Activated CD8-positive, alpha-beta memory T cell treated with anti-CD3 and anti-CD28 coated beads, Interleukin-2, amount 10 ng/mL, durations not matched to agents 7 days and 5 days (primary cell): ENCODE results near the gene GEMIN2. TPM values are rescaled to one million over a fixed set of nuclear protein-coding genes. Genes with fewer than 3 reads are reported as not detected.
"Not testable (repeated sequence)": the region's sequence is repeated elsewhere in the genome, so short reads cannot be mapped to it uniquely, and the experiment has no call there.

ENCODE experiments used
- ATAC-seq: fragments of 150-1000 bp; cut with Tn5 transposase; one replicate; pipeline ENCODE4 v1.10.0; 2021; ENCODE audit warnings: moderate library complexity
- CTCF ChIA-PET: fragments of 350-600 bp; sonication (Branson Sonifier 250); formaldehyde crosslinking; loops from one replicate; lab custom pipeline; 2021; ENCODE audit warnings: antibody characterized with exemption; lab: Charles Lee
- DNase-seq: peaks from one replicate; pipeline ENCODE4 v3.0.0-alpha.2; 2020
- H3K27ac Mint-ChIP-seq: one replicate; pipeline ENCODE4 v1.8.0; 2021; ENCODE audit warnings: mild to moderate bottlenecking, mixed read lengths
- H3K27me3 Mint-ChIP-seq: one replicate; pipeline ENCODE4 v1.8.0; 2021; ENCODE audit warnings: mixed read lengths
- H3K36me3 Mint-ChIP-seq: one replicate; pipeline ENCODE4 v1.8.0; 2021; ENCODE audit warnings: mild to moderate bottlenecking, mixed read lengths
- H3K4me1 Mint-ChIP-seq: one replicate; pipeline ENCODE4 v1.8.0; 2021; ENCODE audit warnings: mixed read lengths
- H3K4me3 Mint-ChIP-seq: one replicate; pipeline ENCODE4 v1.8.0; 2021; ENCODE audit warnings: mild to moderate bottlenecking, moderate library complexity, mixed read lengths
- H3K9me3 Mint-ChIP-seq: one replicate; pipeline ENCODE4 v1.8.0; 2022; ENCODE audit warnings: low read depth, mixed read lengths
- total RNA-seq, 2 experiments: library from RNA; stranded (reverse); gene quantifications; one replicate each; pipeline ENCODE4 v1.2.3, GENCODE V29; 2021

GEMIN2 gene
- total RNA-seq, 2 experiments from 2014 or later, result 22.5 to 26.3 TPM

GRCh38 chr14:39099748-39100147, 14.4 kb upstream of the GEMIN2 start:
- no peaks in the 10 kb centered on the region for H3K27me3 Mint-ChIP-seq
- H3K4me3 Mint-ChIP-seq, result no peak overlapping the region
- peaks cover 18% of the 10 kb centered on the region for H3K36me3 Mint-ChIP-seq
- H3K9me3 Mint-ChIP-seq, result no peaks in the 10 kb centered on the region
- no peak for DNase-seq
- CTCF ChIA-PET, result no interaction called here
- peaks cover 49% of the 10 kb centered on the region for H3K4me1 Mint-ChIP-seq
- ATAC-seq, result no peak
- peak overlapping the region; percentile 4 for H3K27ac Mint-ChIP-seq

- DNase-seq (no peak), ATAC-seq (peak; percentile 37)
- peaks cover 8% of the 10 kb centered on the region for H3K36me3 Mint-ChIP-seq
- H3K27me3 Mint-ChIP-seq, result no peaks in the 10 kb centered on the region
- peak overlapping the region; percentile 94 for H3K4me3 Mint-ChIP-seq
- peaks cover 48% of the 10 kb centered on the region for H3K4me1 Mint-ChIP-seq
- no peaks in the 10 kb centered on the region for H3K9me3 Mint-ChIP-seq
- CTCF ChIA-PET, result interaction anchor here (1.3 to 3.3 kb wide), 7 partner anchors 11 to 332 kb away, joined by 3 to 10 read pairs (median 5); partner anchors contain the start of genes FBXO33, GEMIN2 and TRAPPC6B
- H3K27ac Mint-ChIP-seq, result peak overlapping the region; percentile 91
Observed at GRCh38 chr14:39102265-39102968, 11.7 kb upstream of the GEMIN2 start.

GRCh38 chr14:39102969-39103957, 10.9 kb upstream of the GEMIN2 start, which contains the start of gene SEC23A:
Gene SEC23A, minus strand, starts transcription at chr14:39103235. Its CDS starts 7,117 bp downstream, at chr14:39096118.
- peak; percentile 97 for ATAC-seq
- Mint-ChIP-seq H3K36me3 (peaks cover 6% of the 10 kb centered on the region), H3K4me3 (peak within 1 kb of the TSS; percentile 94), H3K27me3 (no peaks in the 10 kb centered on the region), H3K9me3 (no peaks in the 10 kb centered on the region), H3K27ac (peak within 1 kb of the TSS; percentile 91), H3K4me1 (peaks cover 47% of the 10 kb centered on the region)
- DNase-seq, result peak; percentile 91
- CTCF ChIA-PET, result interaction anchor here (1.5 to 3.3 kb wide), 6 partner anchors 11 to 331 kb away, joined by 4 to 10 read pairs (median 6); partner anchors contain the start of genes GEMIN2 and TRAPPC6B

GRCh38 chr14:39104078-39104801, 9.9 kb upstream of the GEMIN2 start:
- not testable (repeated sequence) for DNase-seq
- H3K4me1 Mint-ChIP-seq, result peaks cover 49% of the 10 kb centered on the region

GRCh38 chr14:39107591-39107996, 6.5 kb upstream of the GEMIN2 start:
- no peak overlapping the region for H3K27ac Mint-ChIP-seq
- H3K9me3 Mint-ChIP-seq, result no peaks in the 10 kb centered on the region
- no peak for DNase-seq
- CTCF ChIA-PET, result interaction anchor here (0.7 to 1.6 kb wide), 8 partner anchors 8 to 261 kb away, joined by 3 to 5 read pairs (median 4); partner anchors contain the start of gene TRAPPC6B
- H3K27me3 Mint-ChIP-seq, result no peaks in the 10 kb centered on the region
- H3K4me3 Mint-ChIP-seq, result no peak overlapping the region
- H3K4me1 Mint-ChIP-seq, result peaks cover 29% of the 10 kb centered on the region
- H3K36me3 Mint-ChIP-seq, result peaks cover 3% of the 10 kb centered on the region
- ATAC-seq, result no peak

More at GRCh38 chr14:39104078-39104801, 9.9 kb upstream of the GEMIN2 start:
- H3K27ac Mint-ChIP-seq, result peak overlapping the region; percentile 91
- not testable (repeated sequence) for ATAC-seq, H3K36me3 Mint-ChIP-seq, H3K27me3 Mint-ChIP-seq, H3K9me3 Mint-ChIP-seq
- H3K4me3 Mint-ChIP-seq, result peak overlapping the region; percentile 94
- CTCF ChIA-PET, result interaction anchor here (1.2 to 3.3 kb wide), 5 partner anchors 10 to 330 kb away, joined by 4 to 10 read pairs (median 5); partner anchors contain the start of genes GEMIN2 and TRAPPC6B

GRCh38 chr14:39108791-39109190, 5.3 kb upstream of the GEMIN2 start:
- DNase-seq, result no peak
- no peaks in the 10 kb centered on the region for H3K9me3 Mint-ChIP-seq
- ATAC-seq, result no peak
- CTCF ChIA-PET, result no interaction called here
- H3K4me1 Mint-ChIP-seq, result peaks cover 33% of the 10 kb centered on the region
- peaks cover under 1% of the 10 kb centered on the region for H3K36me3 Mint-ChIP-seq
- H3K27ac Mint-ChIP-seq, result no peak overlapping the region
- H3K27me3 Mint-ChIP-seq, result no peaks in the 10 kb centered on the region
- H3K4me3 Mint-ChIP-seq, result no peak overlapping the region

- CTCF ChIA-PET, result interaction anchor here (1.4 kb wide), 1 partner anchor 317 kb away, joined by 4 read pairs; no protein-coding TSS in a partner anchor
- Mint-ChIP-seq H3K4me1 (peaks cover 28% of the 10 kb centered on the region), H3K27me3 (no peaks in the 10 kb centered on the region), H3K4me3 (no peak overlapping the region), H3K9me3 (no peaks in the 10 kb centered on the region), H3K27ac (no peak overlapping the region), H3K36me3 (no peaks in the 10 kb centered on the region)
- DNase-seq, result no peak
- ATAC-seq, result no peak
Observed at GRCh38 chr14:39109893-39110715, 4.0 kb upstream of the GEMIN2 start.

- DNase-seq (no peak), ATAC-seq (no peak)
- Mint-ChIP-seq H3K9me3 (no peaks in the 10 kb centered on the region), H3K27me3 (no peaks in the 10 kb centered on the region), H3K36me3 (peaks cover 15% of the 10 kb centered on the region), H3K4me3 (peak overlapping the region; percentile 98), H3K27ac (peak overlapping the region; percentile 98), H3K4me1 (peaks cover 35% of the 10 kb centered on the region)
- CTCF ChIA-PET, result interaction anchor here (1.0 to 2.2 kb wide), 6 partner anchors 10 to 313 kb away, joined by 4 to 10 read pairs (median 7); partner anchors contain the start of genes SEC23A and TRAPPC6B
Observed at GRCh38 chr14:39113685-39114072, 444 bp upstream of the GEMIN2 start.

GRCh38 chr14:39122330-39123138, 8.4 kb downstream of the GEMIN2 start:
- no peak for ATAC-seq
- CTCF ChIA-PET, result interaction anchor here (1.3 to 1.4 kb wide), 2 partner anchors 9 to 245 kb away, joined by 3 to 5 read pairs; partner anchors contain the start of gene GEMIN2
- no peaks in the 10 kb centered on the region for H3K27me3 Mint-ChIP-seq
- no peaks in the 10 kb centered on the region for H3K9me3 Mint-ChIP-seq
- no peak overlapping the region for H3K4me3 Mint-ChIP-seq
- H3K27ac Mint-ChIP-seq, result no peak overlapping the region
- peaks cover 5% of the 10 kb centered on the region for H3K4me1 Mint-ChIP-seq
- H3K36me3 Mint-ChIP-seq, result peaks cover 32% of the 10 kb centered on the region
- DNase-seq, result no peak

GRCh38 chr14:39137835-39138234, 23.7 kb downstream of the GEMIN2 start:
- H3K9me3 Mint-ChIP-seq, H3K4me3 Mint-ChIP-seq, ATAC-seq, H3K4me1 Mint-ChIP-seq, H3K27ac Mint-ChIP-seq, H3K27me3 Mint-ChIP-seq, DNase-seq: not testable (repeated sequence)
- CTCF ChIA-PET, result interaction anchor here (0.6 to 1.5 kb wide), 2 partner anchors 52 to 289 kb away, joined by 3 read pairs; no protein-coding TSS in a partner anchor
- peaks cover 55% of the 10 kb centered on the region for H3K36me3 Mint-ChIP-seq

- Mint-ChIP-seq H3K27me3 (no peaks in the 10 kb centered on the region), H3K9me3 (peaks cover 2% of the 10 kb centered on the region), H3K36me3 (peaks cover 58% of the 10 kb centered on the region), H3K27ac (no peak overlapping the region), H3K4me3 (no peak overlapping the region), H3K4me1 (no peaks in the 10 kb centered on the region)
- CTCF ChIA-PET, result no interaction called here
- ATAC-seq (no peak), DNase-seq (no peak)
Observed at GRCh38 chr14:39138440-39138839, 24.3 kb downstream of the GEMIN2 start.
